ENCODE measurements around the gene HSPB8. TPM values are rescaled to one million over a fixed set of nuclear protein-coding genes. Genes with fewer than 3 reads are reported as not detected.
A peak's percentile ranks its signal among the peaks of the same experiment; 100 is the strongest.

The HSPB8 gene
- total and polyA plus RNA-seq, 2 experiments from 2014 or later: 15.3 to 17.8 TPM

DNA sequence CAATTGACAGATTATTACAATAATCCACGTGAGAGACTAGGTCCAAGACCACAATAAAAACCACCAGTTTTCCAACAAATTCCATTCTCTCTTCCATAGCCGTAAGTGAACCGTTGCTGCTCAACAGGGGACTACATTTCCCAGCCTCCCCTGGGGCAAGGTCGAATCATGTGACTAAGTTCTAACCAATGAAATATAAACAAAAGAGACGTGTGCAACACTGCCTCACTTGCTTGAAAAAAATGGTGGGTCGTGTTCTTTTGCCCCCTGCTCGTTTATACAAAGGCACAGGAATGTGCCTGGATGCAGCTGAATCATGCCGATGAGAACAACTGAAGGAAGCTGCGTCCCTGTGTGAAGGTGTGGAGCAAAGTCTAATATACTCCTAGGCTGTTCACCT is 51.1 kb downstream of the HSPB8 start:
- TF ChIP-seq EZH2phosphoT487 (IDR thresholded peaks at IDR 0.05; ENCODE audit: insufficient read depth, low read depth): no peak
- TF ChIP-seq EZH2 (IDR thresholded peaks at IDR 0.05; ENCODE audit: insufficient read depth, poor library complexity, severe bottlenecking): no peak
- H3K9me3 ChIP-seq (ENCODE audit: low read depth): no peaks in the 10 kb centered on the region
- peak overlapping the region; percentile 30; the same call in 1 of the 2 replicates for H2AFZ ChIP-seq
- H3K27me3 ChIP-seq (replicated peaks; ENCODE audit: insufficient read depth): no peaks in the 10 kb centered on the region
- in situ Hi-C loops (cut with MboI): no loop called here
- H3F3A ChIP-seq (ENCODE audit: insufficient read depth): no peaks in the 10 kb centered on the region
- H3K79me2 ChIP-seq (ENCODE audit: insufficient read depth): no peaks in the 10 kb centered on the region
- no peak overlapping the region for H3K4me3 ChIP-seq
- 9 to 13% methylated on average over 9 of the region's 9 CpGs for WGBS, 2 experiments (ENCODE audit: low coverage in 1 of 2, low lambda C conversion rate in 2 of 2, missing lambda C conversion rate in 2 of 2)
- H3K4me2 ChIP-seq (ENCODE audit: unreplicated experiment): no peak overlapping the region
- no peaks in the 10 kb centered on the region for H3K4me1 ChIP-seq (ENCODE audit: insufficient read depth)
- H3K9ac ChIP-seq: no peak overlapping the region
- no peaks in the 10 kb centered on the region for H3K9me2 ChIP-seq (ENCODE audit: insufficient read depth)
- H3K27ac ChIP-seq: no peak overlapping the region
- no peaks in the 10 kb centered on the region for H4K20me1 ChIP-seq (ENCODE audit: insufficient read depth)
- no peaks in the 10 kb centered on the region for H3K36me3 ChIP-seq (ENCODE audit: low read depth)
- peak; percentile 60 for DNase-seq

DNA sequence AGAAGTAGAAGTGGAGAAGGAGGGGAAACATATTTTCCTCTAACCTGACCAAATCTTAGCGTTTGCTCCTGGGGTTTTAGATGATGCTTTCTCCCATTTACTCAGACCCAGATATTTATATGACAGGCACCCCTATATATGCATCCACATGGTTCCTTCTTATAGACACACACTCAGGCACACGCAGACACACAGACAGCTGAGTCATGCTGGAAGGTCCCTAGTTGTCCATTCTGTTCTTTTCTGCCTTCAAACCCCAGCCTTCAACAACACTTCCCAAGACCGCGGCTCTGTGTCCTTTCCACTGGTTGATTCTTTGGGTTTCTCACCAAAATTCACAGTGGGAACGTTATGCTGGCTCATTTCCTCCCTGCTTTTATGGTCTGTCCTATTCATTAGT is 52.1 kb downstream of the HSPB8 start:
- TF ChIP-seq EZH2phosphoT487 (IDR thresholded peaks at IDR 0.05; ENCODE audit: insufficient read depth, low read depth): no peak
- TF ChIP-seq EZH2 (IDR thresholded peaks at IDR 0.05; ENCODE audit: insufficient read depth, poor library complexity, severe bottlenecking): no peak
- no peak overlapping the region for H3K4me2 ChIP-seq (ENCODE audit: unreplicated experiment)
- no peaks in the 10 kb centered on the region for H3K79me2 ChIP-seq (ENCODE audit: insufficient read depth)
- H3K9me2 ChIP-seq (ENCODE audit: insufficient read depth): no peaks in the 10 kb centered on the region
- DNase-seq: no peak
- no peak overlapping the region for H3K27ac ChIP-seq
- no peaks in the 10 kb centered on the region for H3K36me3 ChIP-seq (ENCODE audit: low read depth)
- no peaks in the 10 kb centered on the region for H3K9me3 ChIP-seq (ENCODE audit: low read depth)
- H3K9ac ChIP-seq: no peak overlapping the region
- 44 to 55% methylated on average over 5 of the region's 5 CpGs for WGBS, 2 experiments (ENCODE audit: low coverage in 1 of 2, low lambda C conversion rate in 2 of 2, missing lambda C conversion rate in 2 of 2)
- no peaks in the 10 kb centered on the region for H4K20me1 ChIP-seq (ENCODE audit: insufficient read depth)
- H3F3A ChIP-seq (ENCODE audit: insufficient read depth): no peaks in the 10 kb centered on the region
- no peak overlapping the region for H3K4me3 ChIP-seq
- H3K27me3 ChIP-seq (replicated peaks; ENCODE audit: insufficient read depth): no peaks in the 10 kb centered on the region
- in situ Hi-C loops (cut with MboI): no loop called here
- H2AFZ ChIP-seq: no peak overlapping the region
- no peaks in the 10 kb centered on the region for H3K4me1 ChIP-seq (ENCODE audit: insufficient read depth)

DNA sequence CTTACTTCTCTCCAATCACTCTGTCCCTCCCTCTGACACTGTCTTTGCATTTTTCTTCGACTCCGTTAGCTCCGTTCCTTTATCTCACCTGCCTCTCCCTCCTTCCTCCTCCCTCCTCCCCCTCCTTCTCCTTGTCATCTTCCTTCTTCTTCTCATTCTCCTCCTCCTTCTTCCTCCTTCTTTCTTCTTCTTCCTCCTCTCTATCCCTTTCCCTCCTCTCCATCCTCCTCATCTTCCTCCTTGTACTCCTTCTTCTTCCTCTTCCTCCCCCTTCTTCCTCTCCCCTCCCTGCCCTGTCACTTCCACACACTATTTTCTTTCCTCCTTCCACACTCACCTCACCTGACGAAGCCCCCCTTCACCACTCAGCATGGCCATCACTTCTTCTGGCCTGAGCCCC is 53.0 kb downstream of the HSPB8 start:
- Histone ChIP-seq H3K9ac (no peak overlapping the region), H4K20me1 (ENCODE audit: insufficient read depth) (no peaks in the 10 kb centered on the region), H3K27me3 (replicated peaks; ENCODE audit: insufficient read depth) (no peaks in the 10 kb centered on the region), H3K4me2 (ENCODE audit: unreplicated experiment) (no peak overlapping the region), H3K9me2 (ENCODE audit: insufficient read depth) (no peaks in the 10 kb centered on the region), H3K4me3 (no peak overlapping the region), H3K79me2 (ENCODE audit: insufficient read depth) (no peaks in the 10 kb centered on the region), H3K9me3 (ENCODE audit: low read depth) (no peaks in the 10 kb centered on the region), H3K36me3 (ENCODE audit: low read depth) (no peaks in the 10 kb centered on the region), H2AFZ (no peak overlapping the region), H3K27ac (no peak overlapping the region), H3F3A (ENCODE audit: insufficient read depth) (no peaks in the 10 kb centered on the region), H3K4me1 (ENCODE audit: insufficient read depth) (no peaks in the 10 kb centered on the region)
- in situ Hi-C loops (cut with MboI): no loop called here
- TF ChIP-seq EZH2phosphoT487 (IDR thresholded peaks at IDR 0.05; ENCODE audit: insufficient read depth, low read depth) (no peak), EZH2 (IDR thresholded peaks at IDR 0.05; ENCODE audit: insufficient read depth, poor library complexity, severe bottlenecking) (no peak)
- no peak for DNase-seq
- WGBS, 2 experiments (ENCODE audit: low coverage in 1 of 2, low lambda C conversion rate in 2 of 2, missing lambda C conversion rate in 2 of 2): 61 to 76% methylated on average over 4 of the region's 4 CpGs

DNA sequence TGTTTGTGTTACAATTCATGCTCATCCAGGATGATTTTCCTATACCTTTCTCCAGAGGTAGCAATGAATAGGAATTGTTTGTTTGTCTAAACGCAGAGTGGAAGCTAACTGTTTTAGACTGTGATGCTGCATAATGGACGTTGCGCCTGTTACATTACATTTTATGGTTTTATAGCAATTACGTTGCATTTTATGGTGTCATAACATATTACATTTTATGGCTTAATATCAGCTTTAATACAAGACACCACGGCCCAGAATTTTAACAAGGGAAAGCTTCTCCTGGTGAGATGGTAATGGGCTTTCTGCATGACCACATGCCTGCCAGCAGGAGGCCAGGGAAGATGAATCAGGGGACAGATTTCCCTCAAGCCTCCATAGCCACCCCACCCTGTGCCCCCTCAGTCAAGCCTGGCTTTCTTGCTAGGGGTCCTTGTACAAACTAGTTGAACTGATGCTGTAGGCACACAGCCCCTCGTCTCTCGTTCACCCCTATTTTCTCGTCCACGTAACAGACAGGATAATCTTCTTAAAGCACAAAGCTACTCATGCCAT is 56.5 kb downstream of the HSPB8 start:
- H3K4me1 ChIP-seq (ENCODE audit: insufficient read depth): no peaks in the 10 kb centered on the region
- no peak overlapping the region for H3K4me2 ChIP-seq (ENCODE audit: unreplicated experiment)
- no peak for TF ChIP-seq EZH2 (IDR thresholded peaks at IDR 0.05; ENCODE audit: insufficient read depth, poor library complexity, severe bottlenecking)
- no peak for TF ChIP-seq EZH2phosphoT487 (IDR thresholded peaks at IDR 0.05; ENCODE audit: insufficient read depth, low read depth)
- no peaks in the 10 kb centered on the region for H3K9me2 ChIP-seq (ENCODE audit: insufficient read depth)
- no peak overlapping the region for H2AFZ ChIP-seq
- WGBS, 2 experiments (ENCODE audit: low coverage in 1 of 2, low lambda C conversion rate in 2 of 2, missing lambda C conversion rate in 2 of 2): 23 to 29% methylated on average over 9 of the region's 9 CpGs
- no peak overlapping the region for H3K4me3 ChIP-seq
- H3K27ac ChIP-seq: no peak overlapping the region
- no peaks in the 10 kb centered on the region for H3K36me3 ChIP-seq (ENCODE audit: low read depth)
- no peaks in the 10 kb centered on the region for H3K27me3 ChIP-seq (replicated peaks; ENCODE audit: insufficient read depth)
- in situ Hi-C loops (cut with MboI): no loop called here
- no peaks in the 10 kb centered on the region for H3F3A ChIP-seq (ENCODE audit: insufficient read depth)
- H3K9me3 ChIP-seq (ENCODE audit: low read depth): no peaks in the 10 kb centered on the region
- H4K20me1 ChIP-seq (ENCODE audit: insufficient read depth): no peaks in the 10 kb centered on the region
- DNase-seq: no peak
- H3K9ac ChIP-seq: no peak overlapping the region
- no peaks in the 10 kb centered on the region for H3K79me2 ChIP-seq (ENCODE audit: insufficient read depth)

DNA sequence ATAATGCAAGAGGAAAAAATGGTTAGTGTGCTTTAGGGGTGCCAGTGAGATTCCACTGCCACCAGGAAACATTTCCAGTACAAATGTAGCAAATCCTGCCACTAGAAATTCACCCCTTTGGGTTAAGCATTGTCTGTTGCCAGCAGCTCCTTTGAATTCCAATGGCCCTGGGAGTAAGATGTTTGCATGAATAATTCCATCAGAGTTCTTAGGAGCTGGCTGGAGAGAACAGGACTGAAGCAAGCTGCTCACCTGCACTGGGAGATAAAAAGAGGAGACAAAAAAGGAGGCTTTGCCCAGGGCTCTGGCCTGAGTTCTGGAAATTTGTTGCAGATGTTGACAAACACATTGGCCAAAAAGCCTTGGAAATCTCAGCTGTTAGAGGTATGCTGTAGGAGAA is 57.6 kb downstream of the HSPB8 start:
- Histone ChIP-seq H3K9ac (no peak overlapping the region), H2AFZ (no peak overlapping the region), H3K79me2 (ENCODE audit: insufficient read depth) (no peaks in the 10 kb centered on the region), H3K27me3 (replicated peaks; ENCODE audit: insufficient read depth) (no peaks in the 10 kb centered on the region), H3K4me3 (no peak overlapping the region), H3K27ac (no peak overlapping the region), H3K36me3 (ENCODE audit: low read depth) (no peaks in the 10 kb centered on the region), H3F3A (ENCODE audit: insufficient read depth) (no peaks in the 10 kb centered on the region), H3K4me2 (ENCODE audit: unreplicated experiment) (no peak overlapping the region), H3K4me1 (ENCODE audit: insufficient read depth) (no peaks in the 10 kb centered on the region), H4K20me1 (ENCODE audit: insufficient read depth) (no peaks in the 10 kb centered on the region), H3K9me3 (ENCODE audit: low read depth) (no peaks in the 10 kb centered on the region), H3K9me2 (ENCODE audit: insufficient read depth) (no peaks in the 10 kb centered on the region)
- in situ Hi-C loops (cut with MboI): no loop called here
- TF ChIP-seq EZH2phosphoT487 (IDR thresholded peaks at IDR 0.05; ENCODE audit: insufficient read depth, low read depth) (no peak), EZH2 (IDR thresholded peaks at IDR 0.05; ENCODE audit: insufficient read depth, poor library complexity, severe bottlenecking) (no peak)
- no peak for DNase-seq
